ENCODE data around the gene TMEM87B. TPM values are rescaled to one million over a fixed set of nuclear protein-coding genes. Genes with fewer than 3 reads are reported as not detected.
"Not testable (repeated sequence)": the region's sequence is repeated elsewhere in the genome, so short reads cannot be mapped to it uniquely, and the experiment has no call there.

The TMEM87B gene
- total and polyA plus RNA-seq, 7 donors = 10.2 to 36.7 (median 19.7) TPM

DNA sequence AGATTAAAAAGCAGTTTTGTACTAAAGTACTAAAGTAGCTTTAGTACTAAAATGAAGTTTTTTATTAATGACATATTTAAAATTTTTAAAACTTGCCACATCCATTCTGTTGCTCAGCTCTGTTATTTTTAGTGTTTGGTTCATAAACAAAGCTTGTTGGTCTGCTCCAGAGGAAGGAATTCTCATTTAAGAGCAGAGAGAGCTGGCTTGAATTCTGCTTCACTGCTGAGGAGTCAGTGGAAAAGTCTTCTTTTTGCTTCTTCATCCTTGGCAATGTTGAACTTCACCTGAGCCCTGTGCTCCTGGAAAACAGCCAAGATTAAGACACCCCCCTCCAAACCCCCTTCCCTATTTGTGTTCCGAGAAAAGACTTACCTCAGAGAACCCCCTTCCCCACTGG lies 40.6 kb downstream of the TMEM87B start:
- 94 to 98% methylated on average over 1 of the region's 1 CpG for WGBS, 2 donors
- H3K27me3 ChIP-seq = no peaks in the 10 kb centered on the region
- intact Hi-C loops (cut with DNase I) = no loop called here
- H3K9me3 ChIP-seq = no peaks in the 10 kb centered on the region
- H3K27ac ChIP-seq = no peak overlapping the region
- TF ChIP-seq, protein P1, sequence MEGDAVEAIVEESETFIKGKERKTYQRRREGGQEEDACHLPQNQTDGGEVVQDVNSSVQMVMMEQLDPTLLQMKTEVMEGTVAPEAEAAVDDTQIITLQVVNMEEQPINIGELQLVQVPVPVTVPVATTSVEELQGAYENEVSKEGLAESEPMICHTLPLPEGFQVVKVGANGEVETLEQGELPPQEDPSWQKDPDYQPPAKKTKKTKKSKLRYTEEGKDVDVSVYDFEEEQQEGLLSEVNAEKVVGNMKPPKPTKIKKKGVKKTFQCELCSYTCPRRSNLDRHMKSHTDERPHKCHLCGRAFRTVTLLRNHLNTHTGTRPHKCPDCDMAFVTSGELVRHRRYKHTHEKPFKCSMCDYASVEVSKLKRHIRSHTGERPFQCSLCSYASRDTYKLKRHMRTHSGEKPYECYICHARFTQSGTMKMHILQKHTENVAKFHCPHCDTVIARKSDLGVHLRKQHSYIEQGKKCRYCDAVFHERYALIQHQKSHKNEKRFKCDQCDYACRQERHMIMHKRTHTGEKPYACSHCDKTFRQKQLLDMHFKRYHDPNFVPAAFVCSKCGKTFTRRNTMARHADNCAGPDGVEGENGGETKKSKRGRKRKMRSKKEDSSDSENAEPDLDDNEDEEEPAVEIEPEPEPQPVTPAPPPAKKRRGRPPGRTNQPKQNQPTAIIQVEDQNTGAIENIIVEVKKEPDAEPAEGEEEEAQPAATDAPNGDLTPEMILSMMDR (IDR thresholded peaks at IDR 0.05) = no peak
- TF ChIP-seq POLR2A (IDR thresholded peaks at IDR 0.05) (no peak), POLR2AphosphoS5 (IDR thresholded peaks at IDR 0.05) (no peak), EP300 (IDR thresholded peaks at IDR 0.05) (no peak)
- H3K36me3 ChIP-seq = peaks cover 6 to 51% (median 16%) of the 10 kb centered on the region in 4 donors
- no peak for DNase-seq
- H3K4me3 ChIP-seq = no peak overlapping the region
- H3K4me1 ChIP-seq = peaks cover 0 to 5% (median 0%) of the 10 kb centered on the region in 4 donors

DNA sequence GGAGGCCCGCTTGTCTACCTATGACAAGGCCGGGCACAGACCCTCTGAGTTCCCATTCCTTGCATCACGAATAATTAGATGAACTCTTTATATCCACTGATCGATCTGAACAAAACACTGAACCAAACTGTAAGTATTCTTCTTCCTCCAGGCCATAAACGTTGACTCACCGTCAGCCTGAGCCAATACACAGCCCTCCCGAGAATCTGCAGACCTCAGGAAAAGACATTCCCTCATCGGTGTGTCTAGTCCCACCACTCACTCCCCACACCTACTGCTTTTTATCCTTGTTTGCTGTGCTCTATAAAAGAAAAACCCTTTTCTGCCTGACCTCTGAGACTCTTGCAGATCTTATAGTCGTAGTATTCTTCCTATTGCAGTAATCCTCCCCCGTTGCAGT lies 41.0 kb downstream of the TMEM87B start:
- Histone ChIP-seq H3K36me3 (peaks cover 6 to 51% (median 15%) of the 10 kb centered on the region in 4 donors), H3K27me3 (no peaks in the 10 kb centered on the region), H3K4me1 (peaks cover 0 to 5% (median 0%) of the 10 kb centered on the region in 4 donors), H3K27ac (no peak overlapping the region), H3K4me3 (no peak overlapping the region), H3K9me3 (no peaks in the 10 kb centered on the region)
- TF ChIP-seq POLR2AphosphoS5 (IDR thresholded peaks at IDR 0.05) (no peak), POLR2A (IDR thresholded peaks at IDR 0.05) (no peak), EP300 (IDR thresholded peaks at IDR 0.05) (no peak)
- TF ChIP-seq, protein P1 (IDR thresholded peaks at IDR 0.05) = no peak
- 81 to 86% methylated on average over 10 of the region's 10 CpGs for WGBS, 2 donors
- intact Hi-C loops (cut with DNase I) = no loop called here
- DNase-seq = no peak

DNA sequence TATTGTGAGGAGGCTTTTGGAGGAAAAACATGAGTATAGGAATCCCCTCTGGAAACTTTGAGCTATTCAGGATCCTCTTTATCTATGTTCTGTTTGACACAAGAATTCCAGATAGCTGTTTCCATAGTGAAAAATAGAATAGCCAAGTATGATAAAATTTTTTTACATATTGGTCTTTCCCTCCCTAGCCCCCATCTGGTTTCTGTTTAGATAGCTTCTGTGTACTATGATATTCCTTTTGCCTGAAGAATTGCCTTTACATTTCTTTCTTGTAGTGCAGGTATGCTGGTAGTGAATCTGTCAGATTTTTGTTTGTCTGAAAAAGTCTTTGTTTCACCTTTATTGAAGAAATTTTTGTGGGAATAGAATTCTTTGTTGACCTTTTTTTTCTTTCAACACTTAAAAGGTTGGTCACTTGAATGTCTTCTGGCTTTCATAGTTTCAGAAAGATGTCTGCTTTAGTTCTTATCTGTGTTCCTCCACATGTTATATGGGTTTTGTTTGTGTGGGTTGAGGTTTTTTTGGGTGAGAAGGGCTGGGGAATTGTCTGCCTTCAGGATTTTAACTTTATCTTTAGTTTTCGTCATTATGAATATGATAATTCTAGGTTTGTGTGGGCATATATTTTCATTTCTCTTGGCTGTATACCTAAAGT lies 53.2 kb downstream of the TMEM87B start:
- peaks cover 0 to 5% (median 0%) of the 10 kb centered on the region in 4 donors for H3K9me3 ChIP-seq
- H3K36me3 ChIP-seq = peaks cover 0 to 76% (median 8%) of the 10 kb centered on the region in 4 donors
- no peak overlapping the region for H3K27ac ChIP-seq
- TF ChIP-seq, protein P1 (IDR thresholded peaks at IDR 0.05) = no peak
- TF ChIP-seq POLR2AphosphoS5 (IDR thresholded peaks at IDR 0.05) (no peak), EP300 (IDR thresholded peaks at IDR 0.05) (no peak), POLR2A (IDR thresholded peaks at IDR 0.05) (no peak)
- no peak overlapping the region for H3K4me3 ChIP-seq
- no peak for DNase-seq
- WGBS, 2 donors = 95 to 96% methylated on average over 1 of the region's 1 CpG
- H3K27me3 ChIP-seq = no peaks in the 10 kb centered on the region
- intact Hi-C loops (cut with DNase I) = no loop called here
- H3K4me1 ChIP-seq = no peaks in the 10 kb centered on the region

DNA sequence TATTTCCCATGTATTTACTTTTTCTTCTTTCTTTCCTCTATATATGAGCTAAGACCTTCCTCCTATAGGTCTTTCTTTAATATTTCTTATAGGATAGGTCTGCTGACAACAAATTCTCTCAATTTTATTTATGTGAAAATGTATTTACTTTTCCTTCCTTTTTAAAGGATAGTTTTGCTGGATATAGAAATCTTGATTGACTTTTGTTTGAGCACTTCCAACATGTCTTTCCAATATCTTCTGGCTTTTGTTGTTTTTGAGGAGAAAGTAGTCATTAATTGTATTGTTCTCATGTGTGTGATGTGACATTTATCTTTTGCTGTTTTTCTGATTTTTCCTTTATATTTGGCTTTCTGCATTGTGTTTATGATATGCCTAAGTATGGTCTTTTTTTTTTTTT lies 54.2 kb downstream of the TMEM87B start:
- no peaks in the 10 kb centered on the region for H3K27me3 ChIP-seq
- H3K9me3 ChIP-seq = peaks cover 0 to 5% (median 0%) of the 10 kb centered on the region in 4 donors
- no peaks in the 10 kb centered on the region for H3K4me1 ChIP-seq
- intact Hi-C loops (cut with DNase I) = no loop called here
- no peak overlapping the region for H3K4me3 ChIP-seq
- no peak overlapping the region for H3K27ac ChIP-seq
- TF ChIP-seq POLR2AphosphoS5 (IDR thresholded peaks at IDR 0.05) (no peak), POLR2A (IDR thresholded peaks at IDR 0.05) (no peak), EP300 (IDR thresholded peaks at IDR 0.05) (no peak)
- TF ChIP-seq, protein P1 (IDR thresholded peaks at IDR 0.05) = no peak
- no peak for DNase-seq
- peaks cover 0 to 67% (median 8%) of the 10 kb centered on the region in 4 donors for H3K36me3 ChIP-seq

DNA sequence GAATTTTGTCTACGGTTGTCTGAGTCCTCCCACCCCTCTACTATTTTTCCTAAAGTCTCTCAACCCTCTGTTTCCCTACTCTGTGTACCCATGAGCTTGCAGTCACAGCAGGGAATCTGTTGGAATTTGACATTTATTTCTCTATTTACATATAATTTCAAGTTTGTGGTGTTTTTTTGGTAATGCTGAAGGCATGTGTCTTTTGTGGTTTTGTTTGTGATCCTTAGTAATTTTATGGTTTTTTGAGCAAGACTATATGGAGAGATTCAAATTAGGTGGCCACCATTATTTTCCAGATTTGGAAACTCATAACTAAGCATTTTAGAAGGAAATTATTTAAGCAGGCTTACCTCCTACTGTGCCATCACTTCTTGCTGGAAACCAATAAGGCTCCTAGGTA lies 55.9 kb downstream of the TMEM87B start:
- WGBS, 2 donors = 98 to 100% methylated on average over 1 of the region's 1 CpG

DNA sequence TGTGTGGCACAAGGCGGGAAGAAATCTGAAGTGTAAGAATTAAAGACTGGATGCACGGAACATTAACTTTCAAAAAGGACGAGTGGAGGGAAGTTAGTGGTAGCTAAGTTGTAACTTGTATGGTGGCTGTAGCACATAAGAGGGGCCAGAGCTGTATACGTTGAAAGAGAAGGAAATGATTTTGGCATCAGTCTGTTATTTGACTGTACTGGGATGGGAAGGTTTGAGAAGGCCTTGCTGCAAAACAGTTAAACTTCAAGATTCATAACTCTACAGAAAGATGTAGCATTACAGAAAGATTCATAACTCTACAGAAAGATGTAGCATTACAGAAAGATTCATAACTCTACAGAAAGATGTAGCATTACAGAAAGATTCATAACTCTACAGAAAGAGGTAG lies 58.3 kb downstream of the TMEM87B start:
- H3K9me3 ChIP-seq; H3K27ac ChIP-seq; DNase-seq; H3K27me3 ChIP-seq; H3K4me1 ChIP-seq; intact Hi-C loops (cut with DNase I); H3K4me3 ChIP-seq: not testable (repeated sequence)
- 94 to 96% methylated on average over 4 of the region's 4 CpGs for WGBS, 2 donors
- peaks cover 0 to 70% (median 14%) of the 10 kb centered on the region in 4 donors for H3K36me3 ChIP-seq

More for the DNA sequence above, 55.9 kb downstream of the TMEM87B start:
- Histone ChIP-seq H3K9me3 (peaks cover 0 to 5% (median 0%) of the 10 kb centered on the region in 4 donors), H3K36me3 (peaks cover 0 to 63% (median 8%) of the 10 kb centered on the region in 4 donors), H3K27me3 (no peaks in the 10 kb centered on the region), H3K4me3 (no peak overlapping the region), H3K4me1 (no peaks in the 10 kb centered on the region), H3K27ac (no peak overlapping the region)
- DNase-seq = no peak
- TF ChIP-seq POLR2A (IDR thresholded peaks at IDR 0.05) (no peak), POLR2AphosphoS5 (IDR thresholded peaks at IDR 0.05) (no peak), EP300 (IDR thresholded peaks at IDR 0.05) (no peak)
- TF ChIP-seq, protein P1 (IDR thresholded peaks at IDR 0.05) = no peak
- intact Hi-C loops (cut with DNase I) = no loop called here
